ENCODE data around the gene ZFYVE9.

- no peak for TF ChIP-seq GATA2 (IDR thresholded peaks at IDR 0.05; ENCODE audit: low read depth, low read length)
- TF ChIP-seq GATA3 (IDR thresholded peaks at IDR 0.05; ENCODE audit: low read depth, low read length) = no peak
Observed at GRCh38 chr1:52210044-52210443, 68.2 kb downstream of the ZFYVE9 start.

All from SH-SY5Y (cell line).